ENCODE results near the gene MTMR3.

DNA sequence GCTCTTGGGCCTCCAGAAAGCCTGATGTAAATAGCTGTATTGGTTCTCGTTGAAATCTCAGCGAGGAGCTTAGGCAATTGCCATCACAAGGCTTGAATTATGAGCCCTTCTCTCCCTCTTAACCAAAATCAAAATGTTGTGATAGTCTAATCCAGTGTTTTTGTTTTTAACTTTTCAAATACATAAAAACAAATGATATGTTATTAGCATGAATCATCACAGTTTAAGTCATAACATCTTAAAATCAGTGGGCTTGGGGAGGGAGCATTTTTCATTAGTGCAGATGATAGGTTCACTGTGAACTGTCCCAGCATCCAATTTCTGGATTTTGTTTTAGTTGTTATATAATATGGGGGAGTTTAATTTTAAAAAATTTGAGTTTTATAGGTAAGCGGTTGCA is 148.4 kb downstream of the MTMR3 start:
- TF ChIP-seq, protein P1, sequence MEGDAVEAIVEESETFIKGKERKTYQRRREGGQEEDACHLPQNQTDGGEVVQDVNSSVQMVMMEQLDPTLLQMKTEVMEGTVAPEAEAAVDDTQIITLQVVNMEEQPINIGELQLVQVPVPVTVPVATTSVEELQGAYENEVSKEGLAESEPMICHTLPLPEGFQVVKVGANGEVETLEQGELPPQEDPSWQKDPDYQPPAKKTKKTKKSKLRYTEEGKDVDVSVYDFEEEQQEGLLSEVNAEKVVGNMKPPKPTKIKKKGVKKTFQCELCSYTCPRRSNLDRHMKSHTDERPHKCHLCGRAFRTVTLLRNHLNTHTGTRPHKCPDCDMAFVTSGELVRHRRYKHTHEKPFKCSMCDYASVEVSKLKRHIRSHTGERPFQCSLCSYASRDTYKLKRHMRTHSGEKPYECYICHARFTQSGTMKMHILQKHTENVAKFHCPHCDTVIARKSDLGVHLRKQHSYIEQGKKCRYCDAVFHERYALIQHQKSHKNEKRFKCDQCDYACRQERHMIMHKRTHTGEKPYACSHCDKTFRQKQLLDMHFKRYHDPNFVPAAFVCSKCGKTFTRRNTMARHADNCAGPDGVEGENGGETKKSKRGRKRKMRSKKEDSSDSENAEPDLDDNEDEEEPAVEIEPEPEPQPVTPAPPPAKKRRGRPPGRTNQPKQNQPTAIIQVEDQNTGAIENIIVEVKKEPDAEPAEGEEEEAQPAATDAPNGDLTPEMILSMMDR (IDR thresholded peaks at IDR 0.05): no peak
- TF ChIP-seq POLR2A (IDR thresholded peaks at IDR 0.05): no peak
